H1 (cell line): ENCODE results near the gene HSPA12A. TPM values are rescaled to one million over a fixed set of nuclear protein-coding genes. Genes with fewer than 3 reads are reported as not detected.

Source experiments
- CTCF ChIA-PET: fragments of 300-600 bp; sonication (Branson Sonifier 250); formaldehyde crosslinking; loops from one replicate; lab custom pipeline; 2021; ENCODE audit not compliant: partially characterized antibody; lab: Charles Lee
- POLR2A ChIA-PET: fragments of 300-600 bp; sonication (Branson Sonifier 250); formaldehyde crosslinking; loops from one replicate; lab custom pipeline; 2021; ENCODE audit warnings: inconsistent platforms; ENCODE audit not compliant: partially characterized antibody; lab: Charles Lee
- DNase-seq, 2 experiments: peaks; one replicate each; pipeline versions ENCODE4 v3.0.0 to v3.0.0-alpha.2; 2010 to 2022; ENCODE audit warnings: low spot score in 2 of 2, low read depth in 1 of 2, mixed read lengths in 1 of 2
- FAIRE-seq: peaks from 2 replicates; lab custom pipeline; 2011; peaks lifted over from hg19 to GRCh38; lab: Jason Lieb, UNC
- H2AFZ ChIP-seq: 2 replicates; pipeline ENCODE4 v1.8.1; 2012; ENCODE audit warnings: low read length, inconsistent platforms
- H2AK5ac ChIP-seq: 2 replicates; pipeline ENCODE4 v1.6.1; 2013; ENCODE audit warnings: low read depth, low read length
- H2BK120ac ChIP-seq: replicated peaks from 2 replicates; pipeline ENCODE3; 2013; ENCODE audit warnings: low read depth, low read length, inconsistent platforms
- H2BK12ac ChIP-seq: 2 replicates; pipeline ENCODE4 v1.6.1; 2013; ENCODE audit warnings: low read depth, low read length
- H2BK15ac ChIP-seq: 2 replicates; pipeline ENCODE4 v1.6.1; 2013; ENCODE audit warnings: low read length
- H2BK20ac ChIP-seq: 2 replicates; pipeline ENCODE4 v1.6.1; 2013; ENCODE audit warnings: low read length
- H2BK5ac ChIP-seq: 2 replicates; pipeline ENCODE4 v1.6.1; 2013; ENCODE audit warnings: low read depth, low read length
- H3K14ac ChIP-seq: 2 replicates; pipeline ENCODE4 v1.6.1; 2013; ENCODE audit warnings: inconsistent platforms; ENCODE audit not compliant: insufficient read length
- H3K18ac ChIP-seq: 2 replicates; pipeline ENCODE4 v1.6.1; 2013; ENCODE audit warnings: low read length; ENCODE audit errors: extremely low read depth
- H3K23ac ChIP-seq: 2 replicates; pipeline ENCODE4 v1.6.1; 2013; ENCODE audit warnings: inconsistent platforms; ENCODE audit not compliant: insufficient read length
- H3K23me2 ChIP-seq: 2 replicates; pipeline ENCODE4 v1.6.1; 2013; ENCODE audit warnings: low read depth, low read length
- H3K27ac ChIP-seq: 2 replicates; pipeline ENCODE4 v1.6.1; 2011; ENCODE audit warnings: low read depth, low read length, inconsistent platforms
- H3K27me3 ChIP-seq, 4 experiments: replicated peaks in 1 of 4; 1 replicate in 1 of 4; 2 replicates in 3 of 4; pipeline versions ENCODE4 v1.6.1 to v1.8.1; 2011 to 2013; ENCODE audit warnings: low read length in 3 of 4, mild to moderate bottlenecking in 3 of 4, inconsistent platforms in 2 of 4, mixed read lengths in 2 of 4, moderate library complexity in 1 of 4; ENCODE audit not compliant: control insufficient read depth in 3 of 4, insufficient read depth in 3 of 4; ENCODE audit errors: extremely low read depth in 1 of 4
- H3K36me3 ChIP-seq, 4 experiments: 2 replicates each; pipeline versions ENCODE4 v1.6.1 to v1.8.1; 2011 to 2013; ENCODE audit warnings: mild to moderate bottlenecking in 4 of 4, low read length in 3 of 4, moderate library complexity in 2 of 4, control low read depth in 1 of 4, inconsistent platforms in 1 of 4; ENCODE audit not compliant: insufficient read depth in 4 of 4, control insufficient read depth in 2 of 4
- H3K4ac ChIP-seq: replicated peaks from 2 replicates; pipeline ENCODE3; 2013; ENCODE audit warnings: low read length, low read depth, mixed read lengths, inconsistent platforms; ENCODE audit not compliant: insufficient read length
- H3K4me1 ChIP-seq, 4 experiments: replicated peaks in 1 of 4; 1 replicate in 1 of 4; 2 replicates in 3 of 4; pipeline versions ENCODE4 v1.6.1 to v1.8.1; 2011 to 2013; ENCODE audit warnings: low read length in 3 of 4, inconsistent platforms in 2 of 4, mixed read lengths in 1 of 4; ENCODE audit not compliant: insufficient read depth in 4 of 4, control insufficient read depth in 3 of 4
- H3K4me2 ChIP-seq, 2 experiments: 2 replicates each; pipeline versions ENCODE4 v1.6.1 to v1.8.1; 2011 to 2013; ENCODE audit warnings: low read depth in 2 of 2, low read length in 2 of 2, control low read depth in 1 of 2, inconsistent platforms in 1 of 2, mild to moderate bottlenecking in 1 of 2; ENCODE audit not compliant: insufficient read depth in 1 of 2
- H3K4me3 ChIP-seq, 4 experiments: fragments of 200-600, 300-600 bp in 1 of 4; sonication (generic), shearing (Covaris generic), sonication (Bioruptor Twin) in 1 of 4; 2 replicates each; pipeline versions ENCODE4 v1.5.1 to v1.8.1; 2011 to 2016; ENCODE audit warnings: low read length in 4 of 4, low read depth in 3 of 4, control low read depth in 2 of 4, inconsistent platforms in 2 of 4, mild to moderate bottlenecking in 2 of 4, mixed read lengths in 1 of 4, moderate library complexity in 1 of 4; ENCODE audit not compliant: insufficient read depth in 2 of 4; ENCODE audit errors: extremely low read depth in 1 of 4
- H3K56ac ChIP-seq: replicated peaks from 2 replicates; pipeline ENCODE3; 2013; ENCODE audit warnings: low read depth, mild to moderate bottlenecking, mixed read lengths, low read length, inconsistent platforms; ENCODE audit not compliant: insufficient read length
- H3K79me1 ChIP-seq: 2 replicates; pipeline ENCODE4 v1.6.1; 2013; ENCODE audit warnings: low read depth, low read length, control low read depth
- H3K79me2 ChIP-seq, 2 experiments: 2 replicates each; pipeline versions ENCODE4 v1.6.1 to v1.8.1; 2012 to 2013; ENCODE audit warnings: low read length in 2 of 2, mild to moderate bottlenecking in 2 of 2, inconsistent platforms in 1 of 2; ENCODE audit not compliant: insufficient read depth in 2 of 2, control insufficient read depth in 1 of 2
- H3K9ac ChIP-seq, 4 experiments: replicated peaks in 1 of 4; 1 replicate in 1 of 4; 2 replicates in 3 of 4; pipeline versions ENCODE4 v1.6.1 to v1.8.1; 2011 to 2013; ENCODE audit warnings: low read depth in 3 of 4, low read length in 3 of 4, control low read depth in 2 of 4, mild to moderate bottlenecking in 2 of 4, moderate library complexity in 2 of 4, inconsistent platforms in 1 of 4; ENCODE audit errors: extremely low read depth in 1 of 4
- H3K9me3 ChIP-seq, 2 experiments: 2 replicates each; pipeline versions ENCODE4 v1.6.1 to v1.8.1; 2012 to 2013; ENCODE audit warnings: mild to moderate bottlenecking in 2 of 2, moderate library complexity in 2 of 2, control low read depth in 1 of 2, inconsistent platforms in 1 of 2, low read depth in 1 of 2, low read length in 1 of 2, mixed read lengths in 1 of 2; ENCODE audit not compliant: insufficient read depth in 2 of 2
- H4K20me1 ChIP-seq, 2 experiments: replicated peaks in 1 of 2; 2 replicates each; pipeline versions ENCODE3 to v1.8.1; 2011 to 2013; ENCODE audit warnings: inconsistent platforms in 2 of 2, low read length in 2 of 2, mild to moderate bottlenecking in 1 of 2; ENCODE audit not compliant: insufficient read depth in 2 of 2, control insufficient read depth in 1 of 2
- H4K5ac ChIP-seq: 2 replicates; pipeline ENCODE4 v1.6.1; 2013; ENCODE audit warnings: low read length, low read depth, mixed read lengths, inconsistent platforms; ENCODE audit not compliant: insufficient read length
- H4K8ac ChIP-seq: 2 replicates; pipeline ENCODE4 v1.8.0; 2013; ENCODE audit warnings: mild to moderate bottlenecking, moderate library complexity, low read length, inconsistent platforms; ENCODE audit not compliant: insufficient read depth; ENCODE audit errors: extremely low read depth
- H4K91ac ChIP-seq: replicated peaks from 2 replicates; pipeline ENCODE3; 2013; ENCODE audit warnings: low read length, mixed read lengths, inconsistent platforms; ENCODE audit not compliant: insufficient read length
- FOSL1 ChIP-seq: IDR thresholded peaks from 2 replicates; pipeline ENCODE4 v1.6.1; 2011; ENCODE audit warnings: mild to moderate bottlenecking, low read depth, low read length, moderate library complexity; ENCODE audit not compliant: insufficient read depth
- JUN ChIP-seq: IDR thresholded peaks from 2 replicates; pipeline ENCODE4 v1.6.1; 2011; ENCODE audit warnings: low read depth, mild to moderate bottlenecking, improper control_type of control experiment, low read length
- JUND ChIP-seq: IDR thresholded peaks from 2 replicates; pipeline ENCODE4 v1.6.1; 2011; ENCODE audit warnings: mild to moderate bottlenecking, improper control_type of control experiment, low read length
- KDM4A ChIP-seq: IDR thresholded peaks from one replicate; pipeline ENCODE4 v1.7.1; 2012; ENCODE audit warnings: low read depth, mild to moderate bottlenecking, moderate library complexity, low read length, inconsistent platforms; ENCODE audit not compliant: severe bottlenecking
- POU5F1 ChIP-seq: IDR thresholded peaks from 2 replicates; pipeline ENCODE4 v1.6.1; 2011; ENCODE audit warnings: low read depth, mild to moderate bottlenecking, low read length, moderate library complexity
- RNF2 ChIP-seq: fragments of 200-900, 300-1000 bp; sonication (generic); IDR thresholded peaks from 2 replicates; pipeline ENCODE4 v1.7.1; 2016; ENCODE audit warnings: borderline replicate concordance, low read depth, mild to moderate bottlenecking, antibody characterized with exemption, low read length; ENCODE audit not compliant: poor library complexity, severe bottlenecking; ENCODE audit errors: missing control alignments
- SAP30 ChIP-seq: fragments of 300-600 bp; sonication (generic); IDR thresholded peaks from 2 replicates; pipeline ENCODE4 v1.7.1; 2012; ENCODE audit warnings: low read length, moderate library complexity, mild to moderate bottlenecking, inconsistent platforms; ENCODE audit not compliant: insufficient read depth, insufficient replicate concordance
- SP4 ChIP-seq: IDR thresholded peaks from 2 replicates; pipeline ENCODE4 v1.6.1; 2012; ENCODE audit warnings: low read length, inconsistent platforms
- SUZ12 ChIP-seq: fragments of 200-600 bp; sonication (generic); IDR thresholded peaks from 2 replicates; pipeline ENCODE4 v1.6.1; 2012; ENCODE audit warnings: mild to moderate bottlenecking, inconsistent platforms, low read length, moderate library complexity, mixed read lengths
- TAF7 ChIP-seq: optimal IDR thresholded peaks from 2 replicates; pipeline ENCODE3; 2011; ENCODE audit warnings: low read depth, mild to moderate bottlenecking, inconsistent platforms, low read length, moderate library complexity, borderline replicate concordance
- WGBS, 2 experiments: shearing (Covaris generic) in 1 of 2; methylation state at CpG; one replicate each; pipeline versions ENCODE4 v1.1.6 to v1.1.7; 2013 to 2015; ENCODE audit warnings: low lambda C conversion rate in 2 of 2, mixed read lengths in 2 of 2, inconsistent platforms in 1 of 2, low coverage in 1 of 2, missing lambda C conversion rate in 1 of 2; ENCODE audit not compliant: insufficient replicate concordance in 2 of 2, insufficient coverage in 1 of 2, insufficient read length in 1 of 2; ENCODE audit errors: extremely low coverage in 1 of 2, missing lambda C conversion rate in 1 of 2; 5-methylcytosine and 5-hydroxymethylcytosine counted together
- polyA plus RNA-seq, 7 experiments: library from polyadenylated mRNA; depleted of rRNA in 3 of 7; stranded (reverse) in 5 of 7; unstranded in 2 of 7; fragments of >200 nt in 5 of 7; fragments of 200-250 nt in 2 of 7; gene quantifications; 1 replicate in 5 of 7; 2 replicates in 1 of 7; 4 replicates in 1 of 7; pipeline versions ENCODE4 v1.2.1 to v1.2.3, GENCODE V29; 2011 to 2013; ENCODE audit warnings: missing spikeins in 2 of 7, mixed read lengths in 2 of 7
- total RNA-seq: library from RNA; stranded (reverse); fragmentation: NEBNext Ultra II Directional; extraction: Animal tissue kit (Norgen Biotek cat#: 25700); gene quantifications from 2 replicates; pipeline ENCODE4 v1.2.1, GENCODE V29; 2021

HSPA12A gene
- total and polyA plus RNA-seq, 2 of the 8 experiments (the other 6 are each of a cell fraction or from before 2014, with no cell fraction given) = 3.1 to 6.9 TPM

DNA sequence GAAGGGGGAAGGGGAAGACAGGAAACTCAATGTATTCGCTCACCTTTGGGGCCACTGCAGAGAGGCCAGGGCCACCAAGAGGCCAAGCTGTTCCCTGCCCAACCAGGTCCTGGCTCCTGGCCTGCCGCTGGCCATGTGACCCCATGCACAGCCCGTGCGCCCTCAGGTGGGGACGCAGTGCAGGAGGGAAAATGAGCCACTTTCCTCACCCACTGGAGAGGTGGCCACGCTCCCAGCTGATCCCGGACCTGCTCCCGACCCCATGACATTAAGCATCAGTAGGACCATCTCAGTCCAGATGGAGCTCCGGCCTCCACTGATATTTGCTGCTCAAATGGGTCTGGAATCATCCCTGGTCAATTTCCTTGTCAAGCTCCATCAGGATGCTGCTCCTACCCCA is 40.2 kb downstream of the HSPA12A start:
- no peaks in the 10 kb centered on the region for H3K36me3 ChIP-seq
- no peak overlapping the region for H3K18ac ChIP-seq
- no peak overlapping the region for H3K4me2 ChIP-seq
- H3K79me1 ChIP-seq = no peaks in the 10 kb centered on the region
- no peak overlapping the region for H2BK20ac ChIP-seq
- H3K9ac ChIP-seq = no peak overlapping the region
- no peak overlapping the region for H2AFZ ChIP-seq
- H3K56ac ChIP-seq = no peak overlapping the region
- no peaks in the 10 kb centered on the region for H3K9me3 ChIP-seq
- H2BK5ac ChIP-seq = no peak overlapping the region
- H4K91ac ChIP-seq = no peak overlapping the region
- DNase-seq (no peak), FAIRE-seq (no peak)
- no peak overlapping the region for H3K4me3 ChIP-seq
- no peak overlapping the region for H4K8ac ChIP-seq
- no peak overlapping the region for H3K4ac ChIP-seq
- no peaks in the 10 kb centered on the region for H3K79me2 ChIP-seq
- no peak overlapping the region for H3K27ac ChIP-seq
- H3K27me3 ChIP-seq = no peaks in the 10 kb centered on the region
- no peak overlapping the region for H2BK15ac ChIP-seq
- ChIA-PET CTCF (interaction anchor here (1.4 to 7.3 kb wide), 7 partner anchors 11 to 473 kb away, joined by 5 to 45 read pairs (median 12); no protein-coding TSS in a partner anchor), POLR2A (interaction anchor here (0.7 kb wide), 1 partner anchor 14 kb away, joined by 3 read pairs; no protein-coding TSS in a partner anchor)
- no peak overlapping the region for H2AK5ac ChIP-seq
- no peaks in the 10 kb centered on the region for H4K20me1 ChIP-seq
- no peak for TF ChIP-seq SUZ12
- no peak for TF ChIP-seq SAP30
- TF ChIP-seq JUN = no peak
- TF ChIP-seq SP4 = no peak
- TF ChIP-seq KDM4A = no peak
- no peak for TF ChIP-seq RNF2
- no peak for TF ChIP-seq TAF7
- TF ChIP-seq JUND = no peak
- TF ChIP-seq FOSL1 = no peak
- TF ChIP-seq POU5F1 = no peak
- no peaks in the 10 kb centered on the region for H3K23me2 ChIP-seq
- WGBS, 2 experiments = 84% methylated on average over 9 of the region's 9 CpGs; no CpG with 5 or more reads in 1 of the 2 experiments
- peaks cover 4 to 9% (median 6%) of the 10 kb centered on the region in 4 experiments for H3K4me1 ChIP-seq
- no peak overlapping the region for H2BK120ac ChIP-seq
- H4K5ac ChIP-seq = no peak overlapping the region
- H3K14ac ChIP-seq = no peak overlapping the region
- no peak overlapping the region for H3K23ac ChIP-seq
- H2BK12ac ChIP-seq = no peak overlapping the region
